Bronchial epithelial cell (primary cell): ENCODE results near the gene RASL12. TPM values are rescaled to one million over a fixed set of nuclear protein-coding genes. Genes with fewer than 3 reads are reported as not detected.

Experiments used
- DNase-seq: peaks from one replicate; pipeline ENCODE4 v3.0.0-alpha.2; 2010; ENCODE audit warnings: low read depth
- FAIRE-seq: peaks from 2 replicates; lab custom pipeline; 2011; peaks lifted over from hg19 to GRCh38; lab: Jason Lieb, UNC
- H3K27me3 ChIP-seq: 2 replicates; pipeline ENCODE4 v1.5.1; 2011; ENCODE audit warnings: low read length; ENCODE audit not compliant: control insufficient read depth, insufficient read depth
- H3K36me3 ChIP-seq: 2 replicates; pipeline ENCODE4 v1.5.1; 2011; ENCODE audit warnings: low read length; ENCODE audit not compliant: control insufficient read depth, insufficient read depth
- H3K4me3 ChIP-seq: 2 replicates; pipeline ENCODE4 v1.5.1; 2011; ENCODE audit warnings: mild to moderate bottlenecking, low read depth, low read length, control low read depth
- CTCF ChIP-seq: IDR thresholded peaks from 2 replicates; pipeline ENCODE4 v1.5.1; 2011; ENCODE audit warnings: mild to moderate bottlenecking, moderate library complexity, low read length, control low read depth, inconsistent platforms; ENCODE audit not compliant: insufficient read depth, severe bottlenecking
- total RNA-seq: library from RNA; depleted of rRNA; stranded (reverse); fragments of >200 nt; gene quantifications from 2 replicates; pipeline ENCODE4 v1.2.1, GENCODE V29; 2014

The RASL12 gene
- total RNA-seq, 1 donor from 2014 or later, result not detected

DNA sequence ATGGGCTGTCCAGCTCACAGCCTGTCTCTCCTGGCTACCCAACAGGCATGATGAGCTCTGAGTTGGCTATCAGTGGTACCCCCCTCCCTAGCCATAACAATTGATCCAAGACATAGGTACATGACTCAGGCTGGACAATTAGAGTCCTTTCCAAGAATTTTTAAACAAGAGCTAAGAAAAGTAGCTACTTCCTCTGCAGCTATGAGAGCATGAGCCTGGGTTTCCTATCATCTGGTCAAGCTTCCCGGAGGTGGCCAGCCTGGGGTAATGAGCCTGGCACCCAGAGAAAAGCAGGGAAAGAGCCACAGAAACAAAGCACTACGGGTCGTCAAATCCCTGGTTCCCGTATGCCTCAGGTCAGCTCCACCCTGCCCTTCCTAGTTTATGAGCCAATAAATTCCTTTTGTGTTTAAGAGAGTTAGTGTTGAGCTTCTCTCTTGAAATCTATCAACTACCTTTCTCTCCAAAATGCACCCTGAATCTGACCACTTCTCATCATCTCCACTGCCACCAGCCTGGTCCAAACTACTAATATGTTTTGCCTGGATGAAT, 24.9 kb downstream of the RASL12 start:
- no peaks in the 10 kb centered on the region for H3K36me3 ChIP-seq
- FAIRE-seq (no peak), DNase-seq (no peak)
- no peak for TF ChIP-seq CTCF
- H3K27me3 ChIP-seq, result no peaks in the 10 kb centered on the region
- H3K4me3 ChIP-seq, result no peak overlapping the region

GRCh38 chr15:65041787-65042186, 26.0 kb downstream of the RASL12 start:
- no peaks in the 10 kb centered on the region for H3K36me3 ChIP-seq
- TF ChIP-seq CTCF, result no peak
- no peaks in the 10 kb centered on the region for H3K27me3 ChIP-seq
- no peak for FAIRE-seq
- no peak overlapping the region for H3K4me3 ChIP-seq
- no peak for DNase-seq

DNA sequence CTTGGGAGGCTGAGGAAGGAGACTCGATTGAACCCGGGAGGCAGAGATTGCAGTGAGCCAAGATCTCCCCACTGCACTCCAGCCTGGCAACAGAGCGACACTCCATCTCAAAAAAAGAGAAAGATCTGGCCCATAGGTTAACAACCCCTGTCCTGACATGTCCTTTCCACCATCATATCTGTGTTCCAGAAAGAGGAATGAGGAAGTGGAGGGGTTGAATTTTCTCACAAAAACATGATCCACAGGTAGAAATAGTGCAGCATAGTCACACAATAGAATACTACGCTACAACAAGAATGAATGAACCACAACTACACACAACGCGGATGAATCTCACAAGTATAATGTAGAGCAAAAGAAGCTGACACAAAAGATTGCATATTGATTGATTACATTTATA, 27.3 kb downstream of the RASL12 start:
- TF ChIP-seq CTCF, result no peak
- Histone ChIP-seq H3K36me3 (no peaks in the 10 kb centered on the region), H3K4me3 (no peak overlapping the region), H3K27me3 (no peaks in the 10 kb centered on the region)
- peak; percentile 77 for DNase-seq
- no peak for FAIRE-seq

GRCh38 chr15:65038836-65039235, 29.0 kb downstream of the RASL12 start:
- FAIRE-seq (no peak), DNase-seq (no peak)
- no peaks in the 10 kb centered on the region for H3K27me3 ChIP-seq
- no peaks in the 10 kb centered on the region for H3K36me3 ChIP-seq
- no peak overlapping the region for H3K4me3 ChIP-seq
- TF ChIP-seq CTCF, result no peak

DNA sequence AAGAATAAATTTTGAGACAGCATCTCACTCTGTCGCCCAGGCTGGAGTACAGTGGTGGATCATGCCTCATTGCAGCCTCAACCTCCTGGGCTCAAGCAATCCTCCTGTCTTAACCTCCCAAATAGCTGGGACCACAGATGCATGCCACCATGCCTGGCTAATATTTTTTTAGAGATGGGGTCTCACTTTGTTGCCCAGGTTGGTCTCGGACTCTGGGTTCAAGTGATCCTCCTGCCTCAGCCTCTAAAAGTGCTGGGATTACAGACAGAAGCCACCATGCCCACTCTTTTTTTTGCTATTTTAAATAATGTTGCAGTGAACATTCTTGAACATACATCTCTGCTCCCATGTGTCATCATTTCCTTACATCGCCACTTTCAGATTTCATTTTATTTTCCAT, 29.4 kb downstream of the RASL12 start:
- H3K27me3 ChIP-seq, result no peaks in the 10 kb centered on the region
- FAIRE-seq (no peak), DNase-seq (no peak)
- no peaks in the 10 kb centered on the region for H3K36me3 ChIP-seq
- no peak overlapping the region for H3K4me3 ChIP-seq
- no peak for TF ChIP-seq CTCF

DNA sequence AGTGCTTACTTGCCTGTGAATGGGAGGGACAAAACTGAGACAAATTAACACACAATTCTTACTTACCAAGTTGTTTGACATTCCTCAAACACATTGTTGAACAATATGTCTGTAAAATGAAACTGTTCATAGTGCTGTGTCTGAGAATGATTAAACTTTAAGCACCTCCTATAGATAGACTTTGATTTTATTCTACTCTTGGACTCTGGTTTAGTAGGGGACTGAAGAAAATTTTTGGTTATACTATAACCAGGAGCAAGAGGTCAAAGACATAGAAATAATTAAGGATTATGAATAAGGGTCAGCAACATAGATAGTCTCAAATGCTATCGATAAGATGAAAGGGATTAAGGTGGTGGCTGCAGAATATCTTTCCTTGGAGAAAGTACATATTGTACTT, 30.5 kb downstream of the RASL12 start:
- no peak overlapping the region for H3K4me3 ChIP-seq
- no peak for DNase-seq
- FAIRE-seq, result no peak
- no peaks in the 10 kb centered on the region for H3K27me3 ChIP-seq
- TF ChIP-seq CTCF, result no peak
- H3K36me3 ChIP-seq, result no peaks in the 10 kb centered on the region
